GM18861 (cell line): ENCODE data around the gene CD151.

Experiments used
- ATAC-seq: cut with Tn5 transposase; IDR thresholded peaks from one replicate; pipeline ENCODE4 v1.9.1; 2021; ENCODE audit not compliant: unreplicated experiment

CD151 gene

GRCh38 chr11:832529-833113, at the start of gene CD151:
TSS of gene CD151 (plus strand) at chr11:832952. CDS start at chr11:836070, 3,118 bp downstream.
- ATAC-seq = no peak

- ATAC-seq = no peak
Measured at GRCh38 chr11:783581-784015, 49.2 kb upstream of the CD151 start.

- ATAC-seq = no peak
Measured at GRCh38 chr11:786235-787083, 46.3 kb upstream of the CD151 start.

GRCh38 chr11:787084-787675, 45.6 kb upstream of the CD151 start:
- ATAC-seq = no peak

- ATAC-seq = no peak
Measured at GRCh38 chr11:788009-788640, 44.6 kb upstream of the CD151 start.

GRCh38 chr11:788953-789940, 43.5 kb upstream of the CD151 start:
- ATAC-seq = no peak

- ATAC-seq = no peak
Measured at GRCh38 chr11:789943-790342, 42.8 kb upstream of the CD151 start, which contains the start of gene CEND1. TSS of gene CEND1 (minus strand) at chr11:790090. CDS start at chr11:788576, 1,514 bp downstream.

GRCh38 chr11:790721-791564, 41.8 kb upstream of the CD151 start:
- no peak for ATAC-seq

GRCh38 chr11:791658-792534, 40.9 kb upstream of the CD151 start:
- ATAC-seq = no peak

- ATAC-seq = no peak
Measured at GRCh38 chr11:792535-792821, 40.3 kb upstream of the CD151 start.

- no peak for ATAC-seq
Measured at GRCh38 chr11:792873-793272, 39.9 kb upstream of the CD151 start.

GRCh38 chr11:793556-793955, 39.2 kb upstream of the CD151 start:
- ATAC-seq = no peak

- no peak for ATAC-seq
Measured at GRCh38 chr11:794013-794765, 38.6 kb upstream of the CD151 start.

GRCh38 chr11:794766-795633, 37.8 kb upstream of the CD151 start:
- no peak for ATAC-seq

GRCh38 chr11:795634-796564, 36.9 kb upstream of the CD151 start:
- ATAC-seq = no peak
